Left ventricle myocardium inferior (tissue), 1 donor: ENCODE results near the gene ONECUT3. TPM values are rescaled to one million over a fixed set of nuclear protein-coding genes. Genes with fewer than 3 reads are reported as not detected.

Source experiments
- DNase-seq: peaks from one replicate; pipeline ENCODE4 v3.0.0-alpha.2; 2020
- H3K27ac ChIP-seq: fragments of 200-600 bp; replicated peaks from 2 replicates; pipeline ENCODE4 v1.8.0; 2021
- H3K27me3 ChIP-seq: fragments of 200-600 bp; 2 replicates; pipeline ENCODE4 v1.8.0; 2021; ENCODE audit warnings: low read depth
- H3K36me3 ChIP-seq: fragments of 200-600 bp; 2 replicates; pipeline ENCODE4 v1.8.0; 2021
- H3K4me1 ChIP-seq: fragments of 200-600 bp; 2 replicates; pipeline ENCODE4 v1.8.0; 2021
- H3K4me3 ChIP-seq: fragments of 200-600 bp; 2 replicates; pipeline ENCODE4 v1.8.0; 2021; ENCODE audit warnings: mild to moderate bottlenecking, moderate library complexity
- H3K9me3 ChIP-seq: fragments of 200-600 bp; replicated peaks from 2 replicates; pipeline ENCODE4 v1.8.0; 2021
- intact Hi-C: fragments of 100-400 bp; cut with micrococcal nuclease; formaldehyde crosslinking; loops from one replicate; pipeline ENCODE4 v1.11.0; 2022
- total RNA-seq: library from RNA; stranded (reverse); fragmentation: NEBNext Ultra II Directional; extraction: Animal tissue kit (Norgen Biotek cat#: 25700); gene quantifications from one replicate; pipeline ENCODE4 v1.2.1, GENCODE V29; 2021
- TF ChIP-seq, protein P1 (sequence below): fragments of 200-600 bp; IDR thresholded peaks from 2 replicates; pipeline ENCODE4 v1.8.0; 2021; ENCODE audit warnings: antibody characterized with exemption, mild to moderate bottlenecking, borderline replicate concordance
- donor health status: DM: no; HTN: yes; CAD: no; lungs with severe emphysema.

ONECUT3 gene
- total RNA-seq, 1 donor from 2014 or later = not detected

DNA sequence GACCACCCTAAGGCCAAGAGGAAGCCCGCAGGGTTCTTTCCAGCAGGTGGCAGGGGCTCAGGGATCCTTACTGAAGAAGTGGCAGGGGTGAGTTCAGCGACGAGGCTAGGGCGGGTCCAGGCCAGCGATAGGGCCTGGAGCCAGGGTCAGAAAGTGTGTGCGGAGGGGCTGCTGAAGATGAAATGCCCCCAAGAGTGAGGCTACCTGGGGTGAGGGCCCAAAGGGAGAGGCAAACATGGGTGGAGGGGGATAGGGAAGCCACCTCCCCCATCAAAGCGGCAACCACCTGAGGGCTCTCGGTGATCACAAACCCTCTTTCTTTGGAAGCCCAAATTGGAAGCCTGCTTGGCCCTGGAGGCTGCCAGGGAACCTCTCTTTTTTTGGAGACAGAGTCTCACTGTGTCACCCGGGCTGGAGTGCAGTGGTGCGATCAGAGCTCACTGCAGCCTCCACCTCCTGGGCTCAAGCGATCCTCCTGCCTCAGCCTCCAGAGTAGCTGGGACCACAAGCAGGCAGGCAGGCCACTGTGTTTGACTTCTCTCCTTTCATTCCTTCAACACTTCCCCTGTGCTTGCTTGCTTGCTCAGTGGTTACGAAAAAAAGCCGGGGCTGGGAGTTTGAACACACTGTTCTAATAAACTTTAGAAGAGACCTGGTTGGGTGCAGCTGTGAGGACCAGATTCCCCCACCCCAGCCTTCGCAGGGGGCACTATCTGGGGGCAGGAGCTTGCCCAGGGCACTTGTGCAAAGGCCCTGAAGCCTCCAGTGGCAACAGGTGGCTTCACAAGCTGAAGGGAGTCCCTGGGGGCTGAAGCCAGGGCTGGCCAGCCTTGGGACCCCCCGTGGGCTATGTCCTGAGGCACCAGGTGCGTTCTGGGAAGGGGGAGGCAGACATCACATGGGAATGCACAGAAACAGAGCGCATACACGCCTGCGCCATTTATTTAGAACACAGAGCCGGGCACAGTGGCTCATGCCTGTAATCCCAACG, 60.2 kb downstream of the ONECUT3 start:
- intact Hi-C loops = no loop called here
- H3K27ac ChIP-seq = peak overlapping the region; percentile 69
- H3K27me3 ChIP-seq = no peaks in the 10 kb centered on the region
- peak overlapping the region; percentile 71 for H3K4me3 ChIP-seq
- H3K4me1 ChIP-seq = peaks cover 30% of the 10 kb centered on the region
- peaks cover 38% of the 10 kb centered on the region for H3K36me3 ChIP-seq
- no peaks in the 10 kb centered on the region for H3K9me3 ChIP-seq
- TF ChIP-seq, protein P1, sequence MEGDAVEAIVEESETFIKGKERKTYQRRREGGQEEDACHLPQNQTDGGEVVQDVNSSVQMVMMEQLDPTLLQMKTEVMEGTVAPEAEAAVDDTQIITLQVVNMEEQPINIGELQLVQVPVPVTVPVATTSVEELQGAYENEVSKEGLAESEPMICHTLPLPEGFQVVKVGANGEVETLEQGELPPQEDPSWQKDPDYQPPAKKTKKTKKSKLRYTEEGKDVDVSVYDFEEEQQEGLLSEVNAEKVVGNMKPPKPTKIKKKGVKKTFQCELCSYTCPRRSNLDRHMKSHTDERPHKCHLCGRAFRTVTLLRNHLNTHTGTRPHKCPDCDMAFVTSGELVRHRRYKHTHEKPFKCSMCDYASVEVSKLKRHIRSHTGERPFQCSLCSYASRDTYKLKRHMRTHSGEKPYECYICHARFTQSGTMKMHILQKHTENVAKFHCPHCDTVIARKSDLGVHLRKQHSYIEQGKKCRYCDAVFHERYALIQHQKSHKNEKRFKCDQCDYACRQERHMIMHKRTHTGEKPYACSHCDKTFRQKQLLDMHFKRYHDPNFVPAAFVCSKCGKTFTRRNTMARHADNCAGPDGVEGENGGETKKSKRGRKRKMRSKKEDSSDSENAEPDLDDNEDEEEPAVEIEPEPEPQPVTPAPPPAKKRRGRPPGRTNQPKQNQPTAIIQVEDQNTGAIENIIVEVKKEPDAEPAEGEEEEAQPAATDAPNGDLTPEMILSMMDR = no peak
- DNase-seq = no peak

DNA sequence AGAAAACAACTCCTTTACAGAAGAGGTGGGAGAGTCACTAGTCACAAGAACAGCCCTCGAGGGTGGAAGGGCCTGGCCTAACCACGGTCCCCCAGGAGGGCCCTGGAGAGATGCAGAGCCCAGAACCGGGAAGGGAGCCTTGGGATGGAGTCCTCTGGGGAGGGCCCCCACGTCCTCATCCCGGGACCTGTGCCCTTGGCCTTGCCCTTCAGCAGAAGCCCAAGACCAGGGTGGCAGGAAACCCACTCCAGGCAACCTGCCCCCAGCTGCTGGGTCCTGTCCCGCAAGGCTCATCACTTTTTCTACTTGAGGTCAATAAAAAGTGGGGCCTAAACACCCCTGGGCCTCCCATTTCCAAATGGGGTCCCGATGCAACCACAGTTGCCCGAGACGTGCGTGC, 61.1 kb downstream of the ONECUT3 start:
- H3K36me3 ChIP-seq = peaks cover 47% of the 10 kb centered on the region
- no peak for DNase-seq

DNA sequence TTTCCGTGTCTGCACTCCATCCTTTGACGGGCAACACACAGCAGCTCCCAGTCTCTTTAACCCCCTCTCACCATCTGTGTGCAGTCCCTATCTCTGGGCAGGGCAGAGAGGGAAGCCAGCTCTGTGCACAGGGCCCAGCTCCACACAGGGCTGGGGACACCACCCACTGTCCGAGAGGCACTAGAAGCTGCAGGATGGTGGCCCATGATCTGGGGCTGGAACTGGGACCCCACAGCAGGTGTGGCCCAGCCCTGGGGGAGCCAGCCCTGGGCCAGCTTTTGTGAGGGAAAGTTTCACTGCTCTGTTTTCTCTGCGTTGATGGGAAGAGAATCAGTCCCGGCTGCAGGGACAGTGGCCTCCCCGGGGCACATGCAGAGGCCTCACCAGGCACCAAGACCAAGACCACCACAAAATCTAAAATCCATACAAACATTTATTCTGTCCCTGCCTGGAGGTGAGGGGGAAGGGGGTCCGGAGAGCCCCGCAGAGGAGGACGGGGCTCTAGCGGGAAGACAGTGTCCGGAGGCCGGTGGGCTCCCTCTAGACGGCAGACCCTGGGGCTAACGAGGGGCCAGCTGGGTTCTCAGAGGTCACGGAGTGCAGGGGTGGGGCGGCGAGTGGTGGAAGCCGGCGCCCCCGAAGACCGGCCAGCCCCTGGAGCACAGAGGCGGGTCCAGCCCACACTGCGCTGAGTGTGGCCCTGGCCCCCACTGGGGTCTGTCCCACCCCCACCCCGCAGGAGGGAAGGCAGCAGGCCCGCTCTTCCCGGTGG, 61.7 kb downstream of the ONECUT3 start:
- peaks cover 53% of the 10 kb centered on the region for H3K36me3 ChIP-seq
- DNase-seq = no peak
- H3K4me1 ChIP-seq = peaks cover 30% of the 10 kb centered on the region
- H3K27me3 ChIP-seq = no peaks in the 10 kb centered on the region
- H3K27ac ChIP-seq = no peak overlapping the region
- TF ChIP-seq, protein P1 = no peak
- H3K9me3 ChIP-seq = no peaks in the 10 kb centered on the region
- intact Hi-C loops = no loop called here
- no peak overlapping the region for H3K4me3 ChIP-seq

More for the DNA sequence above, 61.1 kb downstream of the ONECUT3 start:
- Histone ChIP-seq H3K4me3 (no peak overlapping the region), H3K9me3 (no peaks in the 10 kb centered on the region), H3K27ac (no peak overlapping the region), H3K27me3 (no peaks in the 10 kb centered on the region), H3K4me1 (peaks cover 30% of the 10 kb centered on the region)
- TF ChIP-seq, protein P1 = no peak
- intact Hi-C loops = no loop called here

DNA sequence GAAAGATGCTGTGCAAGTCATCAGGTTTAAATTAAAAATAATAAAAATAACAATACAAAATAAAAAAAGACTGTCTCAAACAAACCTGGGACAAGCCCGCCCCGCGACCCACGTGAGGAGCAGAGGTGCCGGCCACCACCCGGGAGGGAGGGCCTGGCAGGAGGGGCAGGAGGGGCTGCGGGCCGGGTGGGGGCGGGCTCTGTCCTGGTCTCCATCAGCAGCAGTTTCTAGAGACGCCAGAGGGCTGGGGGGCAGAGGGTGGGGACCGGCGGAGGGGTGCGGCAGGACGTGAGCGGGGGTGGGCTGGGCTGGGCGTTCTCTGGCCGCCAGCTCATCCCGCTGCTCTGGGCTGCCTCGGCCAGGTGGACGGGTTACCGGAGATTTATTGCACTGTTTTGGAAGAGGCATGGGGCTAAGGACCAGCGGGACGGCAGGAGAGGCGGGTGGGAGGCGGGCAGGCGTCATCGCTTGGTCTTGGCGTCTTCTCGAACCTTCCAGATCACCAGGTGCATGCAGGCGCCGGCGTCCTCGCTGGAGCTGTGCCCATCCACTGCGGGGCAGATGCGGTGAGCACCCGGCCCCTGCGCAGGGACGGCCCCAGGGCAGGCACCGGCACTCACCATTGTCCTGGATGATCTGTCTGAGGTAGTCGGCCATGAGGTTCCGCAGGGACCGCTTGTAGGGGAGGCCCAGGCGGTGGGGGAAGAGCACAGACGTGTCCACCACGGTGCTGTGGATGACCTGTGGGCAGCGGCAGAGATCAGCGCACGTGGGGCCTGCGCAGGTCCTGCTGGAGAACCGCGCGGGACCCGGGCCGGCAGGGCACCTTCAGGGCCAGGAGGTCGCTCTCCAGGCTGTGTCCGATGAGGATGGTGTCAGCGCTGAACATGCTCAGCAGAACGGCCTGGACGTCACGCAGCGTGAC, 62.6 kb downstream of the ONECUT3 start:
- Histone ChIP-seq H3K27me3 (no peaks in the 10 kb centered on the region), H3K4me3 (no peak overlapping the region), H3K4me1 (peaks cover 30% of the 10 kb centered on the region), H3K27ac (no peak overlapping the region), H3K36me3 (peaks cover 61% of the 10 kb centered on the region), H3K9me3 (no peaks in the 10 kb centered on the region)
- no peak for DNase-seq
- intact Hi-C loops = no loop called here
- TF ChIP-seq, protein P1 = no peak
